ES-I3 (cell line): ENCODE data around the gene EPX.

ENCODE experiments used
- H3K36me3 ChIP-seq: 2 replicates; pipeline ENCODE4 v1.6.1; 2013; ENCODE audit warnings: mild to moderate bottlenecking, low read length, control low read depth, moderate library complexity; ENCODE audit not compliant: insufficient read depth
- H3K4me1 ChIP-seq: 2 replicates; pipeline ENCODE4 v1.6.1; 2013; ENCODE audit warnings: mild to moderate bottlenecking, control low read depth, low read length; ENCODE audit not compliant: insufficient read depth
- H3K9ac ChIP-seq: 2 replicates; pipeline ENCODE4 v1.6.1; 2013; ENCODE audit warnings: low read depth, mild to moderate bottlenecking, low read length, moderate library complexity
- H3K9me3 ChIP-seq: 2 replicates; pipeline ENCODE4 v1.6.1; 2013; ENCODE audit warnings: mild to moderate bottlenecking, low read length, moderate library complexity; ENCODE audit not compliant: control insufficient read depth, insufficient read depth

The EPX gene

GRCh38 chr17:58172369-58173071 is 20.0 kb upstream of the EPX start:
- H3K9me3 ChIP-seq = no peaks in the 10 kb centered on the region
- H3K36me3 ChIP-seq = no peaks in the 10 kb centered on the region
- no peaks in the 10 kb centered on the region for H3K4me1 ChIP-seq
- H3K9ac ChIP-seq = no peak overlapping the region

- Histone ChIP-seq H3K9ac (no peak overlapping the region), H3K4me1 (no peaks in the 10 kb centered on the region), H3K36me3 (no peaks in the 10 kb centered on the region)
Measured at GRCh38 chr17:58174871-58175270, 17.7 kb upstream of the EPX start.

GRCh38 chr17:58176200-58176599 is 16.3 kb upstream of the EPX start:
- Histone ChIP-seq H3K4me1 (no peaks in the 10 kb centered on the region), H3K9ac (no peak overlapping the region), H3K9me3 (no peaks in the 10 kb centered on the region), H3K36me3 (no peaks in the 10 kb centered on the region)

More at GRCh38 chr17:58174871-58175270, 17.7 kb upstream of the EPX start:
- H3K9me3 ChIP-seq = no peaks in the 10 kb centered on the region

- Histone ChIP-seq H3K9me3 (no peaks in the 10 kb centered on the region), H3K9ac (no peak overlapping the region), H3K36me3 (no peaks in the 10 kb centered on the region), H3K4me1 (peaks cover 7% of the 10 kb centered on the region; the same call in 1 of the 2 replicates)
Measured at GRCh38 chr17:58181796-58182195, 10.7 kb upstream of the EPX start.

GRCh38 chr17:58183514-58183913 is 9.0 kb upstream of the EPX start:
- Histone ChIP-seq H3K9me3 (no peaks in the 10 kb centered on the region), H3K4me1 (peaks cover 7% of the 10 kb centered on the region; the same call in 1 of the 2 replicates), H3K9ac (no peak overlapping the region), H3K36me3 (no peaks in the 10 kb centered on the region)

- H3K4me1 ChIP-seq = peaks cover 7% of the 10 kb centered on the region; the same call in 1 of the 2 replicates
- no peak overlapping the region for H3K9ac ChIP-seq
- no peaks in the 10 kb centered on the region for H3K9me3 ChIP-seq
- no peaks in the 10 kb centered on the region for H3K36me3 ChIP-seq
Measured at GRCh38 chr17:58184308-58184985, 8.1 kb upstream of the EPX start.

GRCh38 chr17:58184986-58185761 is 7.4 kb upstream of the EPX start:
- Histone ChIP-seq H3K36me3 (no peaks in the 10 kb centered on the region), H3K9ac (no peak overlapping the region), H3K4me1 (peaks cover 7% of the 10 kb centered on the region; the same call in 1 of the 2 replicates), H3K9me3 (no peaks in the 10 kb centered on the region)

- Histone ChIP-seq H3K36me3 (no peaks in the 10 kb centered on the region), H3K4me1 (peaks cover 7% of the 10 kb centered on the region; the same call in 1 of the 2 replicates), H3K9me3 (no peaks in the 10 kb centered on the region), H3K9ac (no peak overlapping the region)
Measured at GRCh38 chr17:58186591-58186990, 5.9 kb upstream of the EPX start.

GRCh38 chr17:58187063-58187462 is 5.5 kb upstream of the EPX start:
- H3K9ac ChIP-seq = no peak overlapping the region

GRCh38 chr17:58187675-58188074 is 4.9 kb upstream of the EPX start:
- Histone ChIP-seq H3K36me3 (no peaks in the 10 kb centered on the region), H3K9ac (no peak overlapping the region), H3K4me1 (peaks cover 7% of the 10 kb centered on the region; the same call in 1 of the 2 replicates), H3K9me3 (no peaks in the 10 kb centered on the region)

More at GRCh38 chr17:58187063-58187462, 5.5 kb upstream of the EPX start:
- Histone ChIP-seq H3K36me3 (no peaks in the 10 kb centered on the region), H3K4me1 (peaks cover 7% of the 10 kb centered on the region; the same call in 1 of the 2 replicates), H3K9me3 (no peaks in the 10 kb centered on the region)

GRCh38 chr17:58189436-58190146 is 2.9 kb upstream of the EPX start:
- no peaks in the 10 kb centered on the region for H3K36me3 ChIP-seq
- no peaks in the 10 kb centered on the region for H3K9me3 ChIP-seq
- H3K9ac ChIP-seq = no peak overlapping the region
- H3K4me1 ChIP-seq = peaks cover 3% of the 10 kb centered on the region; the same call in 1 of the 2 replicates

GRCh38 chr17:58191241-58191896 is 1.2 kb upstream of the EPX start:
- Histone ChIP-seq H3K9ac (no peak overlapping the region), H3K9me3 (no peaks in the 10 kb centered on the region), H3K4me1 (no peaks in the 10 kb centered on the region), H3K36me3 (no peaks in the 10 kb centered on the region)

GRCh38 chr17:58193641-58194255 is 1.2 kb downstream of the EPX start:
- no peaks in the 10 kb centered on the region for H3K4me1 ChIP-seq
- H3K9ac ChIP-seq = no peak overlapping the region
- no peaks in the 10 kb centered on the region for H3K36me3 ChIP-seq
- H3K9me3 ChIP-seq = no peaks in the 10 kb centered on the region
